Stimulated activated CD8-positive, alpha-beta memory T cell treated with anti-CD3 and anti-CD28 coated beads, Interleukin-2, amount 100 ng/mL, for 48 hours (primary cell): ENCODE measurements around the gene ACTR5.

ENCODE experiments used
- DNase-seq, 2 donors: peaks; one replicate each; pipeline ENCODE4 v3.0.0-alpha.2; 2020; ENCODE audit warnings: low read depth in 2 of 2

ACTR5 gene

DNA sequence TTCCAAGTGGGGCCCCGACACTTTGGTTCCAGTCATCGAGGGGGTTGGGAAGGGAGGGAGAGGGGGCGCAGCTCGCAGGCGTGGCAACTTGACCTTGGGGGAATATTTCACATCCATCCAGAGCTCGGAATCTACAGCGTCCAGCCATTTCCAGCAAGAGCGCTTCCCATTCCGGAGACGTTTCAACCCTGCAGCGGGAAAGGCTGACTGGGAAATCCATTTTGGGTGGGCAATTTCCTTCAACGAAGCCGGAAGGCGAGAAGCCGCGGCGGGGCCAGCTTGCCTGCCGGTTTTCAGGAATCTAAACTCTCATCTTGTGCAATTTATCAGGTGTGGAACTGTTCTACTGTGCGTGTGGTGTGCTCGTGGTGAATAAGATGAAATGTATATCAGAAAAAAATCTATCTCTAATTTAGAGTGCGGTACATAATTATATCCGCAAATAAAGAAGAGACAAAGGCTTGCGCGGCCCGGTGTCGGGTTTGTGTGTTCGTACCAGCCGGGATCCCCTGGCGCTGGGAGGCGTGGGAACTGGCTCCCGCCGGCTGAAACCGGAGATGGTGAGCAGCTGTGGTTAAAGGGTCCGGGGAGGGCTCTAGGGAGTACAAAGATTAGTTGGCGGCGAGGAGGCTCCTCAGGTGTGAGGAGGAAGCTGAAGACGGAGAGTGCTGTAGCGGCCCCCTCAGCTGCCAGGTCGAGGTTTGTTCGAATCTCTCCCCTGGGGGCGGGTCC lies 19.2 kb upstream of the ACTR5 start:
- DNase-seq = no peak

- DNase-seq = no peak
Measured at GRCh38 chr20:38729767-38730166, 18.5 kb upstream of the ACTR5 start.

- no peak for DNase-seq
Measured at GRCh38 chr20:38730167-38730988, 17.9 kb upstream of the ACTR5 start.

DNA sequence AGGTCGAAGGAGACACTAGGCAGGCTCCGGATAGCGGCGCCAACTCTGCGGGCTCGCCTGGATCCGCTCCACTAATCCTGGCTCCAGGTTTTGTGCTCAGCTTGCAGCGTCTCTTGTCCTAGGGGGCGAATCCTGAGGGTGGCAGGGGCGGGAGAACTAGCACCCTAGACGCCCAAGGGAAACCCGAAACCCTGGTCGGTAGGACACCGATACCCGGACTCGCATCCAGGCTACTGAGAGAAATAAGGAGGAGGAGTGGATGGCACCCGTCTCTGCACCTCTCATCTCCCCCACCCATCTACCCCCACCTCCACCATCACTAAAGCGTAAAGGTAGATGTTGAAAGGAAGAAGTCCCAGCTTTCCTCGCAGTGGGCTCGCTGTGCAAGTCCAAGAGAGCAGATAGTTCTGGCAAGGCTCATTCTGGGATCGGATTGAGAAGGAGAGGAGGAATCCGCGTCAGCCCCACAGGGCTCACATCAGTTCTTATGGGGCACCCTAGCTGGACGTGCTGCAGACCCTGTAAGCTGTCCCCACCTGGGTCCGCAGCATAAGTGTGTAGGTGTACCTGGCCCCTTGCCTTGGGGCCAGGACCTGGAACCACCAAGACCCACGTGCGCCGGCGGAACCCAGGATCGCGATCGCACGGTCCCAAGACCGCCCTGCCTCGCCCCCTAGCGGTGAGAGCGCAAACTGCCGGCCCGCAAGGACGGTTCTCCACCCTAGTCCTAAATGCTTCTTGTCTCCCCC lies 17.1 kb upstream of the ACTR5 start:
- peak; percentile 69 to 80 for DNase-seq

GRCh38 chr20:38731738-38732113 lies 16.5 kb upstream of the ACTR5 start:
- no peak for DNase-seq

- DNase-seq = no peak
Measured at GRCh38 chr20:38732981-38733380, 15.3 kb upstream of the ACTR5 start.

GRCh38 chr20:38735172-38735571 lies 13.1 kb upstream of the ACTR5 start:
- DNase-seq = no peak

DNA sequence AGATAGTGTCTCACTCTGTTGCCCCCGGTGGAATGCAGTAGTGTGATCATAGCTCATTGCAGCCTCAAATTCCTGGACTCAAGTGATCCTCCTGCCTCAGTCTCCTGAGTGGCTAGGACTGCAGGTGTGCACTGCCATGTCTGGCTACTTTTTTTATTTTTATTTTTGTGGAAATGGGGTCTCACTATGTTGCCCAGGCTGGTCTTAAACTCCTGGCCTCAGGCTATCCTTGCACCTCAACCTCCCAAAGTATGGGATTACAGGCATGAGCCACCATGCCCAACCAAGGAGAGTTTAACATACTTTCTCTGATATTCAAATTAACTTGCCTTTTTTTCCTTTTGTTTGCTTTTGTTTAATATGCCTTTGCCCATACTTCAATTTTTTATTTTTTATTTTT lies 10.4 kb upstream of the ACTR5 start:
- DNase-seq = no peak

DNA sequence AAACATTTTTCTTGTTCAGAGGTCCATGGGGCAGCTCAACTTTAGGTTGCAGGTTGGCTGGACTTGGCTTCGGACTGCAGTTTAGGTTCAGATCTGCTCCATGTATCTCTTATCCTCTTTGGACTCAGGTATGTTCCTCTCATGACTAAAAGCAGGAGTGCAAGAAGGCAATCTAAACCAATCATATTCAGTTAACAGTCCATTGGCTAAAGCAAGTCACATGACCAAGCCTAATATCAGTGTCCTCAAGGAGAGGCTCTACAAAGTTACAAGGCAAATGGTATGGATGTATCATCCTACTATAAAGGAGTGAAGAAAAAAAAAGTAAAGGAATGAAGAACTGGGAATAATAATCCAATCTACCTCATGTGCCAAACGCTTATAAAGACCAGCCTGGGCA lies 2.5 kb upstream of the ACTR5 start:
- DNase-seq = no peak

- DNase-seq = no peak
Measured at GRCh38 chr20:38747495-38748096, 664 bp upstream of the ACTR5 start.

- DNase-seq = no peak
Measured at GRCh38 chr20:38748861-38749149, 545 bp downstream of the ACTR5 start.

DNA sequence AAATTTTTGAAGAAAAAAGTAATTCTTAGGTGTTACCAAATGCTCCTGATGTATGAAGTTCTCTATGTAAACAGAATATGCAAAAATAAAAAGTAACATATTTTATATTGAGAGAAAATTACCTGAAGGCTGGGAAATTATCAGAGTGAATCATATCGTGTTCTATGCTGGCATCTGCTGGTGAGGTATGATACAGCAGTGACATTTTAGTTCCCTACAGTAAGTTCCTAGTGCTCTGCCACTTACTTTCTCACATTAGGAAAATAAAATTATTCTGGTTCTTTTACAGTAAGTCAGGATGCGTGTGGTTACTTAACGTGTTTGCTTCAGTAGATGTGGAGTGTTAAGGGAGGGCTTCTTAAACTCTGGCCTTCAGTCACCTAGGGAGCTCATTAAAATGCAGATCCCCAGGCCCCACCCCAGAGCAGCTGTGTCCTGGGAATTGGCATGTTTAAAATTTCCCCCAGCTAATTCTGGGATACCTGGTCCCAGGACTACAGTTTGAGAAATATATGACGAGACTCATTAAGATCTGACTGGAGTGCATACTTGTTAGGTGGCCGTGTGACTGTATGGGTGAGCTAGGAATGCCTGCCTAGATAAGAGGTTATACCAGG lies 3.2 kb downstream of the ACTR5 start:
- DNase-seq = no peak

DNA sequence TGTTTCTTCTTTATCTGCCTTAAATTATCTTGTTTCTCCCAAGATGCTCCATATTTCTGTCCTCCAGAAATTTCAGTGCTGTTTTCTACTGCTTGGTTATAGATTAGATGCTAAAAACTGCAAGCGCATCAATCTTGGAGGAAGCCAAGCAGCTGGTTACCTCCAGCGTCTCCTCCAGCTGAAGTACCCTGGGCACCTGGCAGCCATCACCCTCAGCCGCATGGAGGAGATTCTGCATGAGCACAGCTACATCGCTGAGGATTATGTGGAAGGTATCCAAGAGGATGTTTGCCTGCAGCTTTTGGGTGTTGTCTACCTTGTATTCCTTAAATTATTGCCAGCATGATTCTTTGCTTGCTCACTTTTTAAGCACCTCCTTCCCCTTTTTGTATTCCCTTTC lies 3.8 kb downstream of the ACTR5 start:
- no peak for DNase-seq

DNA sequence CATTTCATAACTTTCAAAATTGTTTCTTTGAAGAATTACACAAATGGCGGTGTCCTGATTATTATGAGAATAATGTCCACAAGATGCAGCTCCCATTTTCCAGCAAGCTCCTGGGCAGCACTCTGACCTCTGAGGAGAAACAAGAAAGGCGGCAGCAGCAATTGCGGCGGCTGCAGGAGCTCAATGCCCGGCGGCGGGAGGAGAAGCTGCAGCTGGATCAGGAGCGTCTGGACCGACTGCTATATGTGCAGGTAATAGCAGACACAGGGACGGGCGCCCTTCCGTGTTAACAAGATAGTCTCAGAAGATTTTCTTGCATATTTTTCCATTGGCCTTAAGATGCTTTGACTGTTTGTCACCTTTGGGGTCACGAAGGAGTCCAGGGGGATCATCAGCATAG lies 6.7 kb downstream of the ACTR5 start:
- DNase-seq = no peak

GRCh38 chr20:38755324-38755910 lies 7.2 kb downstream of the ACTR5 start:
- DNase-seq = no peak

GRCh38 chr20:38757145-38757775 lies 9.0 kb downstream of the ACTR5 start:
- DNase-seq = no peak

DNA sequence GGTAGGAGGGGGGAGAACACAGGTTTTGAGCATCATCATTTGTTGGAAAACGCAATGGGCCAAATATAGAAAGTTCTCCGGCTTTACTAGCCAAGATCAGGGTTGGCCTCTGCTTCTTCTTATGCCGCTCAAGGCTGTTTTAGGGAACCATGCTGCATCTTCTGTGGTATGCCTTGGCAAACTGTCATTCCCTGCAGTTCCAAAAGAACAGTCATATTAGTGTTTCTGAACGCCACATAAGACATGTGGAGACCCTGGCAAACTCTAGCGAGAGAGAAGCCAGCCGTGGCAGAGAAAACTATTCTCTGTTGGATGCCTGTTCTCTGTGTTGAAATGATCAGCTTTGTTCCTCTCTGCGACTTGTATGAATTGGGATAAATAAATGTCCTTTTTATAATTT lies 10.8 kb downstream of the ACTR5 start:
- no peak for DNase-seq

DNA sequence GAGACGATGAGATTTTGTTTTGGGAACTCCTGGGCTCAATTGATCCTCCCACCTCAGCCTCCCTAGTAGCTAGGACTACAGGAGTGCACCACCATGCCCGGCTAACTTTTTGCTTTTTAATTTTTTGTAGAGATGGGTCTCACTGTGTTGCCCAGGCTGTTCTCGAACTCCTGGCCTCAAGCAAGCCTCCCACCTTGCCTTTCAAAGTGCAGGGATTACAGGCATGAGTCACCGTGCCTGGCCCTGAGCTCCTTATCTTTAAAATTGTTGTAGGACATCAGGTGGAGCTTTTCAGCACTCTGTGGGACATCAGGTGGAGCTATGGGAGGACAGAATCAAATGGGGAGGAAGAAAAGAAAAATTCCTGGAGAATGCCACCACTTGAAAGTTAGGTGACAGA lies 12.7 kb downstream of the ACTR5 start:
- no peak for DNase-seq

DNA sequence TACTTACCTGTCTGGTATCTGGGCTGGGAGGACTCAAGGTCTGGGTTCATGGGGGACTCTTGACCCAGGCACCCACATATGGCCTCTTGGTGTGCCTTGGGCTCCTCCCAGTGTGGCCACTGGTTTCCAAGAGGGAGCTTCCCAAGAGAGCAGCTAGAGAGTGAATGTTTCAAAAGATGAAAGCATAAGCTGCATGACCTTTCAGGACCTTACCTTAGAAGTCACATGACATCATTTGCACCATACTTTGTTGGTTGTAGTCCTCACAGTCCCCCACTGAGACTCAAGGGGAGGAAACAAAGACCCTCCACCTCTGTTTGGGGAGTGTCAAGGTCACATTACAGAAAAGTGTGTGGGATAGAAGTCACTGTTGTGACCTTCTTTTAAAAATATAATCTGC lies 13.9 kb downstream of the ACTR5 start:
- DNase-seq = no peak

GRCh38 chr20:38763616-38764015 lies 15.4 kb downstream of the ACTR5 start:
- DNase-seq = no peak
